DMS153 (cell line): ENCODE data around the gene RECQL.

ENCODE experiments used
- DNase-seq: peaks from one replicate; lab custom pipeline; 2025; lab: John Stamatoyannopoulos, UW

Gene RECQL, protein sequence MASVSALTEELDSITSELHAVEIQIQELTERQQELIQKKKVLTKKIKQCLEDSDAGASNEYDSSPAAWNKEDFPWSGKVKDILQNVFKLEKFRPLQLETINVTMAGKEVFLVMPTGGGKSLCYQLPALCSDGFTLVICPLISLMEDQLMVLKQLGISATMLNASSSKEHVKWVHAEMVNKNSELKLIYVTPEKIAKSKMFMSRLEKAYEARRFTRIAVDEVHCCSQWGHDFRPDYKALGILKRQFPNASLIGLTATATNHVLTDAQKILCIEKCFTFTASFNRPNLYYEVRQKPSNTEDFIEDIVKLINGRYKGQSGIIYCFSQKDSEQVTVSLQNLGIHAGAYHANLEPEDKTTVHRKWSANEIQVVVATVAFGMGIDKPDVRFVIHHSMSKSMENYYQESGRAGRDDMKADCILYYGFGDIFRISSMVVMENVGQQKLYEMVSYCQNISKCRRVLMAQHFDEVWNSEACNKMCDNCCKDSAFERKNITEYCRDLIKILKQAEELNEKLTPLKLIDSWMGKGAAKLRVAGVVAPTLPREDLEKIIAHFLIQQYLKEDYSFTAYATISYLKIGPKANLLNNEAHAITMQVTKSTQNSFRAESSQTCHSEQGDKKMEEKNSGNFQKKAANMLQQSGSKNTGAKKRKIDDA

DNA sequence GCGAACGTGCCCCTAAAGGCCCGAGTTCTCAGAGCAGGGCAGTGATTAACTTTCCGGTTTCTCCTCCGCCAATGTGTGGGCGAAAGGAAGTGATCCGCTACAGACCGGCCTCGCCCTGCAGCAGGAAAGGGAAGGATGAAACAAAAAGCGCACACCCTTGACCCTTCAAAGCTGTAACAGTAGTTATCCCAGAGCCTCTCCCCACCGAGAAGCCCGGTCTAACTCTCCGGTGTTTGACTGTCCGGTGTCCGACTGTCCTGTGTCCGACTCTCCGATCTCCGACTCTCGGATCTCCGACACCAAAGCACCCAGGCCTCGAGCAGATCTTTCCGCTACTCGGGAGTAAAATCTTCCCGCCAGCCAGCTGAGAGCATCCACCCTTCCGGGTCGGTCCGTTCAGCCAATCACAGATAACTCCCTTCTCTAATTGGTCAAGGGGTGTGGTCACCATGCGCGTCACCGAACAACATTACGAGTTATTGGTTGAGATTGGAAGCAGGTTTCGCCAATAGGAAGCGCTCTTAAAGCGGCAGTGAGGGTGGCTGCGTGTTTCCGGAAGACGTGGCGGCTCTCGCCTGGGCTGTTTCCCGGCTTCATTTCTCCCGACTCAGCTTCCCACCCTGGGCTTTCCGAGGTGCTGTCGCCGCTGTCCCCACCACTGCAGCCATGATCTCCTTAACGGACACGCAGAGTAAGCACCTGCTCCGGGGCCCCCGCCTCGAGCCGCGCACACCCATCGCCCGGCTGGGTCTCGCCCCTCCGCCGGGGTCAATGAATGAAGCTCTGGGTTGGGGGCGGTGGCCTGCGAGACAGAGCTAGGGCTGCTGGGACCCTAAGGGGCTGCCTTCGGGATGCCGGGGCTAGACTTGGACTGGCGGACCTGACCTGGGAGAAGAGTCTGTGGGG lies at the start of gene RECQL, which contains the start of gene GOLT1B:
Gene RECQL (minus strand): TSS at position 378 of the 906 bp plus-strand sequence. CDS start 2,065 bp downstream, outside the sequence.
Gene GOLT1B (plus strand): TSS at position 532 of the 906 bp plus-strand sequence. CDS start 135 bp downstream, at position 667.
- DNase-seq, result peak; percentile 98

DNA sequence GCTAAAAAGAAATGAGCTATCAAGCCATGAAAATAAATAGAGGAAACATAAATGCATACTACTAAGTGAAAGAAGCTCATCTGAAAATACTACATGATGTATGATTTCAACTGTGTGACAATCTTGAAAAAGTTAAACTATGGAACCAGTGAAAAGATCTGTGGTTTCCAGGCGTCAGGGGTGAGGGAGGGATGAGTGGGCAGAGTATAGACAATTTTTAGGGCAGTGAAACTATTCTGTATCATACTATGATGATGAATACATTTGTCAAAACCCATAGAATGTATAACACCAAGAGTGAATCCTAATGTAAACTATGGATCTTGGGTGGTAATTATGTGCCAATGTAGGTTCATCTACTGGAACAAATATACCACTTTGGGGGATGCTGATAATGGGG lies 46.0 kb upstream of the RECQL start:
- DNase-seq, result no peak

DNA sequence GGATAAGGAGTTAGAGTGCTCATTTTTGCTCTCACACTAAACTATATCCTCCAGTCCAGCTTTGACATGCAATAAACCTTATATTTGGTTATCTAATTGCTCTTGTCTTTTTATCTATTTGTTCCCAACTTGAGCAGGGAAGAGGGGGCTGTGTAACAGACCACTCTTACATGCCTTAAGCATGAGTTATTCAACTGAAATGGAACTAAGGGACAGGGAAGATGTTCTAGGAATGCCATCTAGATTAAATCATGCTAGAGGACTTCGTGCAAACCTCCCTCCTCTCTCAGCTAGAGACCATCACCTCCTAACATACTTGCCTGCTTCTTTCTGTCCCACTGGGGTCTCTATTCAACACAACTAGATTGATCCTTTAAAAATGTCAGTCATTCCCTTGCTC lies 45.3 kb upstream of the RECQL start:
- no peak for DNase-seq

DNA sequence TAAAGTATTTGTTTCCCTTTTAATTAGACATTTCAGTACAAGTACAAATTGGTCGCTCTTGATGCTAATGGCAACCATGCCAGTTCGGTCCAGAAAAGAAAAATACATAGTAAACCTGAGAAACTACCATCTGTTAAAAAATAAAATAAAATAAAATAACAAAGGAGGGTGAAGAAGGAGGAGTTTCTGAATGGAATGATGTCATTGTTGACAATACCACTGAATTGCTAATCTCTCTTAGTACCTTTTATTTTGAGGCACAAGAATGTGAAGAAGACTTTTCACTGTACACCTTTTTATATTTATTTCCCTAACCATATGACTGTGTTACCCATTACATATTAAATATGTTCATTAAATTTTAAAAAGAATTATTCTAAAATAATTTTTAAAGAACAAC lies 44.1 kb upstream of the RECQL start:
- DNase-seq, result no peak

DNA sequence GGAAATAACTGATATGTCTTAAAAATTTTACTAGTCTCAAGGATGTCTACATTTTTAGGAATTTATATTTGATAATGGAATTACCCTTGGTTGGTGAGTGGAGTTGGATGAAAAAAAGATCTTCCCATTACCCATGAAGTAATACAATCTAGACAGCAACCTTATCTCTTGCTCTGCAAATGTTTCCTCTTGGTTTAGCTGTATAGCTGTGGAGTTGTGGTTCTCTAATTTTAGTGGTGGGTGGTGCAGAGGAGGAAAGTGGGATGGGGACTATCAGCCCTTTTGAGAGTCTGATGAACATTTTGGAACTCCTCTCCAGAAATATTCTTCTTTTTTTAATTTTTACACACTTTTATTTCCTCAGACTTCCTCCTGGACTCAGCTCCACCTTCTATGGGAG lies 41.7 kb upstream of the RECQL start:
- no peak for DNase-seq

DNA sequence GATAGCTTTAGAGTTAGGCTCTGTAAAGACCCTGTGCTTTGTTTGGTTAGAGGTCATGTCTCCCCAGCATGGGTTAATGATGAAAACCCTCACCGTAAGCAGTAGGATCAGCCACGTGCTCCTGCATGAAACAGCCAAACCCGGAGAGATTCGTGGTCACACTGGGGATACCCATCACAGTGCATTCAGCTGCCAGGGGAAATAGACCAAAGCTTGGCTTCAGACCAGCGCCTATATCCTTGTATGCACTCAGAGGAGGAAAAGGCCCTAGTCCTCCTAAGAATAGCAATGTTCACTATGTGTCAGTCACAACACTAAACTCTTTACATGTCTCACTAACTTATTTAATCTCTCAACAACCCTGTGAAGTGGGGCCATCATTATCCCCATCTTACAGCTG lies 41.0 kb upstream of the RECQL start:
- DNase-seq, result no peak

DNA sequence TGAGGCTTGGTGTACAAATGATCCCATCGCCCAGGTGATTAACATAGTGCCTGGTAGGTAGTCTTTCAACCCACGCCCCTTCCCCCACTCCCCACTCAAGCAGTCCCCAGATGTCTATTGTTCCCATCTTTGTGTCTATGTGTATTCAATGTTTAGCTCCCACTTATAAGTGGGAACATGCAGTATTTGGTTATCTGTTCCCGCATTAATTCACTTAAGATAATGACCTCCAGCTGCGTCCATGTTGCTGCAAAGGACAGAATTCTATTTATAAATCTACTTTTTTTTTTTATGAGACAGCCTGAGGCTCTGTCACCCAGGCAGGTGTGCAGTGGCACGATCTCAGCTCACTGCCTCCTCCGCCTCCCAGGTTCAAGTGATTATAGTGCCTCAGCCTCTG lies 40.3 kb upstream of the RECQL start:
- peak; percentile 58 for DNase-seq

DNA sequence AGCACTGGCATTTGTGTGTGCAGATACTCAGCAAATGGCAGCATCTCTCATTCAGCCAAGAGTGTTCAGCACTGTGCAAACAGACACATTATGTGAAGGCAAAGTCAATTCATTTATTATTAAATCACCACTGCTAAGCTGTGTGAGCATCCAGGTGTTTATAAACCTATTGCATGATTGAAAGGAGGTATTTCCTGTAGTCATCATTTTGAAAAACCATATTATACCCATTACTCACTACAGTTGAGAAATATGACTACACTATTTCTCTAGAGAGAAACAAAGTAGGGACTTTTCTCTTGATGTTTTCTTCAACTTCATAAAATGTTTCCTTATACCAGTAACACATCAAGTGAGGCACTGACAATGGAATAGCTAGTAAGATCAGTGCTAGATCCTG lies 38.4 kb upstream of the RECQL start:
- peak; percentile 77 for DNase-seq

DNA sequence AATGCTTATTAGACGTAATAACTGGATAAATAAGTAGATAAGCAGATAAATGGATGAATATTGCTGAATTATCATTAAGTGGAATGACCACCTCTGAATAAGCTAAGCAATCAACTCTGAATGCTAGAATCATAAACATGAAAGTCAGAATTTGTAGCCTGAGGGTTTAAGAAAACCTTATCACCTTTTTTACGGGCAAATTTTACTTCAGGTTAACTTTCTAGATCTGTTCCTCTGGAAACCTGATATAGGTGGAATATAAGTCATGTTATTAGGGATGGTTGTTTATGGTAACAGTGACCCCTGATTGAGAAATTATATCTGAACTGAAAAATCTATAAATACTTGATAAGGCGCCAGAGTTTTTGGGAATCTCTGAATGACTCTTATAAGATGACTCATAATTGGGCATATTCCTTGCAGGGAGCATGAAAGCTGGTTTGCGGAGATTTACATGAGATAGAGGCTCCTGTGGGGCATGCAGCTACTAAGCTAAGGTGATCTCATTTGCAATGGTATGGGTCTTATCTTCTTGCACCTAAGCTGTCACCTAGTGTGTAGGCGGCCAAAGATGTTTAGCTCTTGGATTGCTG lies 36.7 kb upstream of the RECQL start:
- no peak for DNase-seq

DNA sequence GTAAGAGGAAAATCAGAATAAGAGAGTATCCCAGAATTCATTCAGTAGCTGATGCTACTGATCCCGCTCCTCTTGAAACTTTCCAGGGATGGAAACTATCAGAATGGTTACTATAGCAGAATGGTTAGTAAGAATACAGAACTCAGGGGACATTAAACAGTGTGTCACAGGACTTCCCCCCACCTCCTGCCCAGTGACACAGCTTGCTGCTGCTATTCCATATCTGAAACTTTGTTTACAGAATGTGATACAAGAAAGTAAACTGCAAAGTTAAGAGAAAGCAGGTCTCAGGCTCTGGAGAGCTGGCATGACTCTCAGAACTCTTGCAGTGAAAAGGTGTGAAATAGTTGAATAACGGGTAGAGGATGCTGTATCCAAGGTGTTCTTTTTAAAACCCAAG lies 28.0 kb upstream of the RECQL start:
- DNase-seq, result no peak

DNA sequence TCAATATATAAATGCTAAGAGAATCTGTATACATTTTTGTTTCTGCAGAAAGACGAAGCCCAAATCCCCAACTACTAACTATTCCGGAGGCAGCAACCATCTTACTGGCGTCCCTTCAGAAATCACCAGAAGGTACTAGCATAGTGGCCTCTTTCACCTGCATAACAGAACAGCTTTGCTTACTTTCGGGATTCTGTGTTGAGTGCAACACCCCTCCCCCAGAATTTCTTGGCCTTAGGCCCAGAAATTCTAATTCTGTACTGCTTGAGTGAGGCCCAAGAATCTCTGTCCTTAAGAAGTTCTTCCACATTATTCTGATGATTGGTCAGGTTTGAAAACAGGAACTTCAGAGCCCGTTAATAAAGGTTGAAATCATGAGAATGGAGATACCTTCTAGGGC lies 27.5 kb upstream of the RECQL start:
- DNase-seq, result no peak

DNA sequence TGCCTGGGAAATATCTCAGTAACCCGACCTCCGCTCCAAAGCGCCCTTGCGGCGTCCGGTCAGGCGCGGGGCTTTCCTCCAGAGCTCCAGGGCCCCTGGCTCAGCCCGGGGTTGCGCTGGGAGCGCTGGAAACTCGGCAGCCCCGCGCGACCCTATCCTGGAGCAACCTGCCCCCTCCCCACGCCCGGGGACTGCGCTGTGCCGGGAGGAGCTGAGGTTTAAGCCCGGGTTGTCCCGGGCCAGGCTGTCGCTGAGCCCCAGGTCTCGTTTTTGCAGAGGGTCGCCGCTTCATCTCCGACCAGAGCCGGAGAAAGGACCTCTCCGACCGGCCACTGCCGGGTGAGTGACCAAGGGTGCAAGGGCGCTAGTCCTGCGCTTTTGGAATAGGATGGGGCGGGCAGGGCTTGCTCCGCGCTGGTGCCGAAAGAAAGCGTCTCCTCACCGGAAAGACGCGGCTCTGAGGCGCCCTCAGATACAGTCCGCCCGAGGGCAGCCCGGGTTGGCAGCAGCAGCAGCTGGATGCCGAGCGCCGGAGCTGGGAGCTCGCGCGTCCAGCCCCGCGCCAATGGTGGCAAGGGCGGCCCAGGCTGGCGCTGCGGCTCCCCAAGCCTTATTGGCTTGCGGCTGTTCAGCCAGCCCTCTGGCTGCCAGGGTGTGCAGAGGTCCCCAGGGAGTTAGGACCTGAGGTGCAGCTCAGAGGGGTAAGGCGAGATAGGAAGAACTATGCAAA lies 26.2 kb upstream of the RECQL start:
- DNase-seq, result peak; percentile 87

DNA sequence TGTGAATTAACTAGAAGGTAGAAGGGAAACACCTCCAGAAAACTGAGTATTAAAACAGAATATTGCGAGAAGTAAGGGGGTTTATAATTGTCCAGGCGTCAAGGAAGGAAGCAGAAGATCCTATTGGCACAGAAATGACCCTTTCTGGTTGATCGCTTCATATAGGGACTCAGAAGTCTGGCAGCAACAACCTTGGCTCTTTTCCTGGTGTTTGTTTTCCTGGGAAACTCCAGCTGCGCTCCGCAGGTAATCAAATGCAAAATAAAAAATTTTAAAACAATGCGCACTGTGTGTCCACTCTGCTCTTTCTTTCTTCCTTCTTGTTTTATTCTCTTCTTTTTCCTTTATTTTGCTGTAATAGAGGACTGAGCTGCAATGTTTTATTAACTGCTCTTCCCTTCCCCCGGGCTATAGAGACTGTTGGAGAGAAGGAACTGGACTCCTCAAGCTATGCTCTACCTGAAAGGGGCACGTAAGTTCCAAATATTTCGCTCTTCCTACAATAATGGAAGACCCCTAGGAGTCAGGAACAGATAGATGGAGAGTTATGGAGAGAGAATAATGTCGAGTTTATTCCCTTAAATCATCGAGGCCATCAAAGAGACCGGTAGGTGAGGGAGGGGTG lies 25.4 kb upstream of the RECQL start:
- no peak for DNase-seq

DNA sequence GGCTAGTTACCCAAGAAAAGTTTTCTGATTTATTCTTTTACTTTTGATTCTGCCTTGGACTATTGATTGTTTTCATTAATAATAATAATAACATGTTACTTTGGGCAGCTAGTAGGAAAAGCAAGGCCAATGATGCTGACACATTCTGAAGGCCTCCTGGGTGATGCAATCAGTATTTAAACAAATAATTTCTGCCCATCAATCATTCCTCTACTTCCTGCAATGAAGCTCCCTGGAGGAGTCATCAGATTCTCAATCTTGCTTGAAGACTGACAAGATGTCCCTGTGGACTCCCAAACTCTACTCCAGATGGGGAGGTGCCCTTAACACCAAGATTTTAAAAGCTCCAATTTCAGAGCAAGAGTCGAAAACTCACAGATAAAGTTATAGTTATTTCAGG lies 24.6 kb upstream of the RECQL start, which contains the start of gene SPX:
Gene SPX (plus strand): TSS at position 244 of the 400 bp plus-strand sequence. CDS start 177 bp downstream, outside the sequence.
- DNase-seq, result peak; percentile 29

DNA sequence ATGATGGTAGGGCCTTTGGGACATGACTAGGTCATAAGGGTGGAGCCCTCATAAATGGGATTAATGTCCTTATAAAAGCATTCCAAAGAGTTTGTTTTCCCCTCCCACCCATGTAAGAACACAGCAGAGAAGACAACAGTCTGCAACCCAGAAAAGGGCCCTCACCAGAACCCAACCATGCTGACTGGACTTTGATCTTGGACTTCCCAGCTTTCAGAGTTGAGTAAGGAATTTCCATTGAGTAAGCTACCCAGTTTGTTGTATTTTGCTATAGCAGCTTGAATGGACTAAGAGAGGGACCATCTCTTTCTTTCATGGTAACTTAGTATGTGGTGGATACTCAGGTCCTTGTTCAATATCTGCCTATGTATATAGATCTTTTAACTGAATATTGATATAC lies 21.7 kb upstream of the RECQL start:
- DNase-seq, result no peak

DNA sequence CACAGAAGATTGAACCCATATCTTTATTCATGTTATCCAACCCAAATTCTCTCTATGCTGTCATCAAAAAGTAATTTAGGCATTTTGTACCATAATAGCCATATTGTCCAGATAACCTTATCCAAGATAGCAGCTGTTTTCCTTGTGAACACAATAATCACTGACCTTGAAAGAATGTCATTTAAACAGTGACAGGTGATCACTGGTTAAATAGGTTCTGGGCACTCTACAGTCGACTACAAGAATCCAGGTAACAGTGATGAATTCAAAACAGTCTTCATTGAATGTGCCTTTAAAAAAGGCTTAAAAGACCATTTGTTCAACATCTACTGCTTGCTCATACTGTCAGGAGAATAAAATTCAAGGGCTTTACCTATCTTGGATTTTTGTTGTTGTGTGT lies 20.1 kb upstream of the RECQL start:
- DNase-seq, result no peak

DNA sequence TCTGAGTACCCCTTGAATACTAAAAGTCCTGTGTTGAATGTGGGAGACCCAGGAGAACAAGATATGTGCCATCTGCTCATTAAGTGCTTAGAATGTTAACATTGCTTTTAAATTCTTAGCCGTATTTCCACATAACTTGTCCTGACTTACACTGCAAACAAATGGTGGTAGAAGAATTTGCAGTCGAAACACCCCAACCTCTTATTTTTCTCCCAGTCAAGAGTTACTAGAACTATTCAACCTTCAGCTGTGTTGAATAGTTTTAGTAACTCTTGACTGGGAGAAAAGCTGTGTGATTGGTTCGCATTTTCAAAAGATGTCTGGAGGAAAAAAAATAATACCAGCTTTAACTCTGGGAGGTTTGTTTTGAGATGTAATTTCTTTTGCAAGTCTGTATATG lies 17.0 kb upstream of the RECQL start:
- DNase-seq, result no peak

DNA sequence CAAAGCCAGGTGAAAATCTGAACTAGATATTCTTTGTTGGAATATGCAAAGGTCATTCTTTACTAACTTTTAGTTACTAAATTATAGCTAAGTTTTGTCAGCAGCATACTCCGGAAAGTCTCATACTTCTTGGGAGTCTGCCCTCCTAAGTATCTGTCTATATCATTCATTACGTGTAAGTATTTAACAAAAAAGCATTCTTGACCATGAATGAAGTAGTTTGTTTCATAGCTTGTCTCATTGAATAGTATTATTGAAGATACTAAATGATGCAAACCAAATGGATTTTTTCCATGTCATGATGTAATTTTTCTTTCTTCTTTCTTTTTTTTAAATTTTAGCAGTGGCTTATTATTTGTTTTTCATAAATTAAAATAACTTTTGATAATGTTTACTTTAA lies 14.8 kb upstream of the RECQL start:
- no peak for DNase-seq

DNA sequence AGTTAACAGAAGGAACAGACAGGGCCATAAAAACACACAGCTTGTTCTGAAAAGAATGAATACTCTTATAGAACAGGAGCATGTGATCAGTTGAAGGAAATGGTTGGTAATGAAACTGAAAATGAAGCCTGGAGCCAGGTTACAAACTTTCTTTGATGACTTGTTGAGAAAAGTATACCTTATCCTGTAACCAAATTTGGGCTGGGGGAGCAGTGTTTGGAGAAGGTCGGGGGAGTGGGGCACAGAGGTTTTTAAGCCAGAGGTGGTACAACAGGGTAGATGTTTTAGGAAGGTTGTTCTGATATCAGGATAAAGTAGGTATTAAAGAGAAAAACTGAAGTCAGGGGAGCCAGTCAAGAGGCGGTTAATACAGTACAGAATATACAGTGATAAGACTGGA lies 8.3 kb upstream of the RECQL start:
- no peak for DNase-seq

DNA sequence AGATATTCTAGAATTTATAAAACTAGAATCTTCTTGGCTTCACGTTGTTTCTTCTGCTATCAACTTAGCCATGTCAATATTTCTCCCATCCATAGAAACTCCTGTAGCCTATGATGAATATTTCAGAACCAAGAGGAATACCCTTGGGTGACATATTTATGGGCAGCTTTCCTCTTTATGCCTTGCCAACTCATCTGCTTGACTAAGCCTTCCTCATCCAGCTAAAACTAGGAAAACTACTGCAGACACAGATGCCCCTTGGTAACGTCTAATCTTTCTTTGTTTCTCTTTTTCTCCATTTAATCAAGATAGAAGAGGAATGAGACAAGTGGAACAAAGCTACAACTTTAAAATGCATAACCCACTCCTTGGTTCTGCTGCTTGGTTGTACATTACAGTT lies 6.4 kb upstream of the RECQL start:
- DNase-seq, result no peak

DNA sequence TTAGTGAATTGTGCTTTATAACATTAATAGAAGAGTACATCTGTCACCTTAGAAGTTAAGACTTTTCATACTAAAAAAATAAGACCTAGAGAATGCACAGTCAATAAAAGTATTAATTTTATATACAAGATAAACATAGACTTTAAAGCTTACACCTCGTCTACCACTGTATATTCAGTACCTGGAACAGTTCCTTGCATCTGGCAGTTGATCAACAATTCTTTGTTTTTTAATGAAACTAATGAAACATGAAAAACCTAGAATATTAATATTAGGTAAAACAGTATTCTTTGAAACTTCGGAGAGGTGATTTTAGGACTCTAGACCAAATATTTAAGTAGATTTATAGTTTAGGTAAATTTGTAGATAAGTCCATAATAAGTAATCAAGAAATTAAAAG lies 4.5 kb upstream of the RECQL start:
- DNase-seq, result no peak
